Glutamatergic neuron (in vitro differentiated cells): ENCODE results near the gene FABP7. TPM values are rescaled to one million over a fixed set of nuclear protein-coding genes. Genes with fewer than 3 reads are reported as not detected.

Source experiments
- DNase-seq: peaks from one replicate; pipeline ENCODE4 v3.0.0; 2022
- H3K27ac Mint-ChIP-seq: one replicate; pipeline ENCODE4 v1.8.0; 2020; ENCODE audit warnings: mild to moderate bottlenecking, mixed read lengths, inconsistent platforms; ENCODE audit not compliant: unreplicated experiment
- H3K27me3 Mint-ChIP-seq: one replicate; pipeline ENCODE4 v1.8.0; 2020; ENCODE audit warnings: mild to moderate bottlenecking, moderate library complexity, mixed read lengths, inconsistent platforms; ENCODE audit not compliant: unreplicated experiment
- H3K36me3 Mint-ChIP-seq: one replicate; pipeline ENCODE4 v1.8.0; 2020; ENCODE audit warnings: mild to moderate bottlenecking, mixed read lengths, inconsistent platforms; ENCODE audit not compliant: unreplicated experiment
- H3K4me1 Mint-ChIP-seq: one replicate; pipeline ENCODE4 v1.8.0; 2020; ENCODE audit warnings: mild to moderate bottlenecking, low read depth, mixed read lengths, inconsistent platforms; ENCODE audit not compliant: unreplicated experiment
- H3K4me3 Mint-ChIP-seq: one replicate; pipeline ENCODE4 v1.8.0; 2020; ENCODE audit warnings: mild to moderate bottlenecking, mixed read lengths, inconsistent platforms; ENCODE audit not compliant: unreplicated experiment
- H3K9me3 Mint-ChIP-seq: one replicate; pipeline ENCODE4 v1.8.0; 2020; ENCODE audit warnings: mild to moderate bottlenecking, moderate library complexity, mixed read lengths, inconsistent platforms; ENCODE audit not compliant: unreplicated experiment
- total RNA-seq: library from RNA; stranded (reverse); fragmentation: NEBNext Ultra II Directional; extraction: Animal tissue kit (Norgen Biotek cat#: 25700); gene quantifications from one replicate; pipeline ENCODE4 v1.2.1, GENCODE V29; 2021; ENCODE audit not compliant: unreplicated experiment
- TF ChIP-seq, protein P1 (sequence below): fragments of 200-600 bp; sonication (generic); IDR thresholded peaks from one replicate; pipeline ENCODE4 v1.5.0; 2021; ENCODE audit not compliant: partially characterized antibody, unreplicated experiment

Gene FABP7
- total RNA-seq, 1 donor from 2014 or later: 3.3 TPM

DNA sequence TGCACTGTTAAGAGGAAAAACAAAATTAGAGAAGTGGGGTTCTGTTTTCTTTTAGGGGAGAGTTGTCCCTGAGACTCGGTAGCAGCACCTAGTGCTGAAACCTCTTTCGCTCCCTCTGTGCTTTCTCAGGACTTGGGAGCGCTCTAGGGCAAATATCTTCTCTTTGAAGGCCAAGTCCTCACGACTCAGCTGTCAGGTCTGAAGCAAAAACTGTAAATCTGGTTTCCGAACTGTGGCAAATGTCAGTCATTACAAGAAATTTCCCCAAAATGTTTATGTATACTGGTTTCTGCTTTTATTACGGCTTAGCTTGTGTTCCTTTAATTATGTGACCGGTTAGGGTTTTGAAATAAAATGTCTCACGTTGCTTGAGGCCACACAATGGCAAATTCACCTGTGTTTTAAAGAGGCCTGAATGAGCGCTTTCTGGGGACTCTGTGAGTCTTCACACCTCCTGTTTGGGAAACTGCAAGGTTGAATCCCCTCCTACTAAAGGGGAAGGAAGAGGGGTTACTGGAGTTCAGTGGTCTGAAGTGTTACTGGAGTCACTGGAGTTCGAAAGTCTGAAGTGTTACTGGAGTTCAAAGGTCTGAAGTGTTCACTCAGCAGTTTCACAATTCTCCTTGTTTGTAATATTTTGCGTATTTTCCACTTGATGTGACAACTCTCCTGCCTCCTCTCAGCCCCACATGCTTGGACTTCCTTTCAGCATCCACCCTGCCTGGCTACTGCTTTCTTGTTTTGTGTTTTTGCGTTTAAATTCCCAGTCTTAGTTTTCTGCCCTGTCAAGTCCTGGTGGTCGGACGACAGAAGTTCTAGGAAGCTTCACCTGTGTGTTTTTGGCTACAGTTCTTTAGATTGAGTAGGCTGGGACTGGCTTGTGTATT is 11.2 kb downstream of the FABP7 start:
- Mint-ChIP-seq H3K9me3 (peaks cover 10% of the 10 kb centered on the region), H3K36me3 (no peaks in the 10 kb centered on the region), H3K4me3 (peak overlapping the region; percentile 86), H3K27me3 (peaks cover 10% of the 10 kb centered on the region), H3K4me1 (peaks cover 9% of the 10 kb centered on the region), H3K27ac (peak overlapping the region; percentile 99)
- TF ChIP-seq, protein P1, sequence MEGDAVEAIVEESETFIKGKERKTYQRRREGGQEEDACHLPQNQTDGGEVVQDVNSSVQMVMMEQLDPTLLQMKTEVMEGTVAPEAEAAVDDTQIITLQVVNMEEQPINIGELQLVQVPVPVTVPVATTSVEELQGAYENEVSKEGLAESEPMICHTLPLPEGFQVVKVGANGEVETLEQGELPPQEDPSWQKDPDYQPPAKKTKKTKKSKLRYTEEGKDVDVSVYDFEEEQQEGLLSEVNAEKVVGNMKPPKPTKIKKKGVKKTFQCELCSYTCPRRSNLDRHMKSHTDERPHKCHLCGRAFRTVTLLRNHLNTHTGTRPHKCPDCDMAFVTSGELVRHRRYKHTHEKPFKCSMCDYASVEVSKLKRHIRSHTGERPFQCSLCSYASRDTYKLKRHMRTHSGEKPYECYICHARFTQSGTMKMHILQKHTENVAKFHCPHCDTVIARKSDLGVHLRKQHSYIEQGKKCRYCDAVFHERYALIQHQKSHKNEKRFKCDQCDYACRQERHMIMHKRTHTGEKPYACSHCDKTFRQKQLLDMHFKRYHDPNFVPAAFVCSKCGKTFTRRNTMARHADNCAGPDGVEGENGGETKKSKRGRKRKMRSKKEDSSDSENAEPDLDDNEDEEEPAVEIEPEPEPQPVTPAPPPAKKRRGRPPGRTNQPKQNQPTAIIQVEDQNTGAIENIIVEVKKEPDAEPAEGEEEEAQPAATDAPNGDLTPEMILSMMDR: no peak
- no peak for DNase-seq

GRCh38 chr6:122791310-122791679 is 11.8 kb downstream of the FABP7 start:
- peaks cover 10% of the 10 kb centered on the region for H3K9me3 Mint-ChIP-seq
- H3K36me3 Mint-ChIP-seq: no peaks in the 10 kb centered on the region
- H3K4me3 Mint-ChIP-seq: peak overlapping the region; percentile 86
- no peak overlapping the region for H3K27ac Mint-ChIP-seq
- TF ChIP-seq, protein P1: no peak
- H3K4me1 Mint-ChIP-seq: peaks cover 9% of the 10 kb centered on the region
- no peak for DNase-seq
- H3K27me3 Mint-ChIP-seq: peaks cover 10% of the 10 kb centered on the region

DNA sequence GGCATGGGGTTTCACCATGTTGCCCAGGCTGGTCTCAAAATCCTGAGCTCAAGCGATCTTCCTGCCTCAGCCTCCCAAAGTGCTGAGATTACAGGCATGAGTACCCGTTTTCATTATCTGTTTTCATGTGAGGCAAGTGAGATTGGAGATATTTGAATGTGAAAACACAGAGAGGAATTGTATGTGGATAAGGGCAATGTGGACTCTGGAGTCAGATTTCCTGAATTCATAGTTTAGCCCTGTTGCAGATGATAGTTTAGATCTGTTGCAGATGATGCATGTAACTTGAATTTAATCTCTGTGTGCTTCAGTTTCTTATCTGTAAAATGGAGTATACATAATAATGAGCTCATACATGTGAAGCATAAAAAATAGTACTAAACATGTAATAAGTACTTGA is 13.2 kb downstream of the FABP7 start:
- Mint-ChIP-seq H3K4me3 (no peak overlapping the region), H3K4me1 (peaks cover 9% of the 10 kb centered on the region), H3K27me3 (peaks cover 10% of the 10 kb centered on the region), H3K27ac (no peak overlapping the region), H3K36me3 (no peaks in the 10 kb centered on the region), H3K9me3 (peaks cover 10% of the 10 kb centered on the region)
- TF ChIP-seq, protein P1: no peak
- DNase-seq: no peak

- Mint-ChIP-seq H3K4me3 (no peak overlapping the region), H3K27ac (no peak overlapping the region), H3K9me3 (no peaks in the 10 kb centered on the region)
These were observed 18.0 kb downstream of the FABP7 start for GRCh38 chr6:122797537-122797936.

More at GRCh38 chr6:122797537-122797936, 18.0 kb downstream of the FABP7 start:
- H3K36me3 Mint-ChIP-seq: no peaks in the 10 kb centered on the region
- H3K4me1 Mint-ChIP-seq: no peaks in the 10 kb centered on the region
- no peaks in the 10 kb centered on the region for H3K27me3 Mint-ChIP-seq
- TF ChIP-seq, protein P1: no peak
- no peak for DNase-seq
